ENCODE measurements around the gene DNALI1.

- no peak for TF ChIP-seq POLR2AphosphoS5 (IDR thresholded peaks at IDR 0.05)
- TF ChIP-seq CTCF (IDR thresholded peaks at IDR 0.05) = no peak
- no peak for TF ChIP-seq POLR2A (IDR thresholded peaks at IDR 0.05)
These were observed 19.4 kb upstream of the DNALI1 start for GRCh38 chr1:37537378-37537777.
